ENCODE data around the gene ATP8A2. TPM values are rescaled to one million over a fixed set of nuclear protein-coding genes. Genes with fewer than 3 reads are reported as not detected.

The ATP8A2 gene
- total and polyA plus RNA-seq, 4 donors: 0.01 to 0.08 (median 0.05) TPM; not detected in 1

GRCh38 chr13:25762795-25763377 lies 391.1 kb downstream of the ATP8A2 start:
- no peak for TF ChIP-seq NR2F2 (IDR thresholded peaks at IDR 0.05)
- no peak for TF ChIP-seq ATF3 (IDR thresholded peaks at IDR 0.05)
- TF ChIP-seq FOXA2 (IDR thresholded peaks at IDR 0.05): no peak
- TF ChIP-seq HNF4G (IDR thresholded peaks at IDR 0.05): no peak
- no peak for TF ChIP-seq TAF1 (conservative IDR thresholded peaks at IDR 0.05)
- no peak for TF ChIP-seq EGR1 (IDR thresholded peaks at IDR 0.05; ENCODE audit: low read depth in 2 of 2)
- no peak for TF ChIP-seq RXRA (IDR thresholded peaks at IDR 0.05)
- no peak for TF ChIP-seq MAX (IDR thresholded peaks at IDR 0.05)
- no peak for TF ChIP-seq GABPA (IDR thresholded peaks at IDR 0.05 in 1 of 2, conservative IDR thresholded peaks at IDR 0.05 in 1 of 2)
- no peak for TF ChIP-seq YY1 (IDR thresholded peaks at IDR 0.05)
- TF ChIP-seq REST (IDR thresholded peaks at IDR 0.05): no peak
- Histone ChIP-seq H3K36me3 (ENCODE audit: control insufficient read depth in 4 of 4, insufficient read depth in 3 of 4, low read depth in 1 of 4, low read length in 3 of 4) (no peaks in the 10 kb centered on the region), H3K27me3 (ENCODE audit: control insufficient read depth in 4 of 4, insufficient read depth in 4 of 4, low read length in 3 of 4) (peaks cover 0 to 7% (median 0%) of the 10 kb centered on the region in 4 donors), H3K4me3 (ENCODE audit: low read depth in 1 of 3, low read length in 3 of 3) (no peak overlapping the region), H3K9ac (ENCODE audit: low read depth in 1 of 2, low read length in 2 of 2) (no peak overlapping the region), H3K27ac (ENCODE audit: low read depth in 1 of 2, low read length in 2 of 2) (no peak overlapping the region), H3K9me3 (ENCODE audit: control insufficient read depth in 4 of 4, low read length in 3 of 4) (no peaks in the 10 kb centered on the region), H3K4me1 (ENCODE audit: control insufficient read depth in 4 of 4, insufficient read depth in 4 of 4, low read length in 3 of 4) (no peaks in the 10 kb centered on the region)
- WGBS: 55% methylated on average over 8 of the region's 8 CpGs
- no peak for DNase-seq (ENCODE audit: low spot score)

DNA sequence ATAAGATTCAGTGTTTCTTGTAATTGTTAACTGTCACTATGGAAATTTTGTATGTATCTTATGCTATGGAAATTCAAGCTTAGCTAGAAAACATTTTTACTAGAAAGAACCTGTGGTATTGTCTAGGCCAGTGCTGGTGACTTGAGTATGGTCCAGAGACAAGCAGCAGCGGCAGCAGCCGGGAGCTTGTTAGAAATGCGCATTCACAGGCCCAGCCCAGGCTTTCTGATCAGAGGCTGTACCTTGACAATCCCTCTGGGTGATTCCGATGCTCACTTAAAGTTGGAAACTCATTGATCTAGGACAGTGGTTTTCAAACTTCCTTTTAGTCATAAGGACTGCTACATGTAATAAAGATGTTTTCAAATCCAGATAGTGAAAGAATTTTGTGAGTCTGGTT lies 392.6 kb downstream of the ATP8A2 start:
- H3K4me1 ChIP-seq (ENCODE audit: control insufficient read depth in 4 of 4, insufficient read depth in 4 of 4, low read length in 3 of 4): no peaks in the 10 kb centered on the region
- H3K27ac ChIP-seq (ENCODE audit: low read depth in 1 of 2, low read length in 2 of 2): no peak overlapping the region
- peaks cover 0 to 7% (median 0%) of the 10 kb centered on the region in 4 donors for H3K27me3 ChIP-seq (ENCODE audit: control insufficient read depth in 4 of 4, insufficient read depth in 4 of 4, low read length in 3 of 4)
- 74% methylated on average over 4 of the region's 4 CpGs for WGBS
- no peak for TF ChIP-seq FOXA2 (IDR thresholded peaks at IDR 0.05)
- TF ChIP-seq TAF1 (conservative IDR thresholded peaks at IDR 0.05): no peak
- no peak for TF ChIP-seq GABPA (IDR thresholded peaks at IDR 0.05 in 1 of 2, conservative IDR thresholded peaks at IDR 0.05 in 1 of 2)
- TF ChIP-seq REST (IDR thresholded peaks at IDR 0.05): no peak
- no peak for TF ChIP-seq EGR1 (IDR thresholded peaks at IDR 0.05; ENCODE audit: low read depth in 2 of 2)
- TF ChIP-seq JUND (IDR thresholded peaks at IDR 0.05): no peak
- TF ChIP-seq, protein P1, sequence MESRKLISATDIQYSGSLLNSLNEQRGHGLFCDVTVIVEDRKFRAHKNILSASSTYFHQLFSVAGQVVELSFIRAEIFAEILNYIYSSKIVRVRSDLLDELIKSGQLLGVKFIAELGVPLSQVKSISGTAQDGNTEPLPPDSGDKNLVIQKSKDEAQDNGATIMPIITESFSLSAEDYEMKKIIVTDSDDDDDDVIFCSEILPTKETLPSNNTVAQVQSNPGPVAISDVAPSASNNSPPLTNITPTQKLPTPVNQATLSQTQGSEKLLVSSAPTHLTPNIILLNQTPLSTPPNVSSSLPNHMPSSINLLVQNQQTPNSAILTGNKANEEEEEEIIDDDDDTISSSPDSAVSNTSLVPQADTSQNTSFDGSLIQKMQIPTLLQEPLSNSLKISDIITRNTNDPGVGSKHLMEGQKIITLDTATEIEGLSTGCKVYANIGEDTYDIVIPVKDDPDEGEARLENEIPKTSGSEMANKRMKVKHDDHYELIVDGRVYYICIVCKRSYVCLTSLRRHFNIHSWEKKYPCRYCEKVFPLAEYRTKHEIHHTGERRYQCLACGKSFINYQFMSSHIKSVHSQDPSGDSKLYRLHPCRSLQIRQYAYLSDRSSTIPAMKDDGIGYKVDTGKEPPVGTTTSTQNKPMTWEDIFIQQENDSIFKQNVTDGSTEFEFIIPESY (IDR thresholded peaks at IDR 0.05): no peak
- TF ChIP-seq SP1 (IDR thresholded peaks at IDR 0.05): no peak
- TF ChIP-seq HNF4G (IDR thresholded peaks at IDR 0.05): no peak
- TF ChIP-seq FOXA1 (IDR thresholded peaks at IDR 0.05): no peak
- TF ChIP-seq HNF4A (conservative IDR thresholded peaks at IDR 0.05): no peak
- TF ChIP-seq RXRA (IDR thresholded peaks at IDR 0.05): no peak
- no peaks in the 10 kb centered on the region for H3K9me3 ChIP-seq (ENCODE audit: control insufficient read depth in 4 of 4, low read length in 3 of 4)
- no peak for DNase-seq (ENCODE audit: low spot score)
- no peaks in the 10 kb centered on the region for H3K36me3 ChIP-seq (ENCODE audit: control insufficient read depth in 4 of 4, insufficient read depth in 3 of 4, low read depth in 1 of 4, low read length in 3 of 4)
- H3K9ac ChIP-seq (ENCODE audit: low read depth in 1 of 2, low read length in 2 of 2): no peak overlapping the region
- no peak overlapping the region for H3K4me3 ChIP-seq (ENCODE audit: low read depth in 1 of 3, low read length in 3 of 3)

All from liver (tissue), 9 donors.